GM23338 (cell line): ENCODE data around the gene LRRC8B.

ENCODE experiments used
- CREB1 ChIP-seq: fragments of 250-450 bp; sonication (Bioruptor Pico); IDR thresholded peaks from 2 replicates; pipeline ENCODE4 v1.5.0; 2020; ENCODE audit warnings: low read depth, mild to moderate bottlenecking, moderate library complexity
- EZH2 ChIP-seq: fragments of 200-600 bp; sonication (generic); IDR thresholded peaks from one replicate; pipeline ENCODE4 v1.8.0; 2017; ENCODE audit warnings: antibody characterized with exemption, mild to moderate bottlenecking, low read depth; ENCODE audit not compliant: unreplicated experiment
- EZH2phosphoT487 ChIP-seq: fragments of 200-600 bp; sonication (generic); IDR thresholded peaks from one replicate; pipeline ENCODE4 v1.8.1; 2018; ENCODE audit warnings: antibody characterized with exemption; ENCODE audit not compliant: unreplicated experiment
- POLR2AphosphoS5 ChIP-seq: IDR thresholded peaks from 2 replicates; pipeline ENCODE4 v1.6.1; 2016; ENCODE audit warnings: antibody characterized with exemption, low read depth
- STAT1 ChIP-seq: IDR thresholded peaks from one replicate; pipeline ENCODE4 v1.6.1; 2016; ENCODE audit warnings: antibody characterized with exemption; ENCODE audit not compliant: unreplicated experiment
- TF ChIP-seq, protein P1 (sequence below), 2 experiments: fragments of 200-600 bp in 1 of 2; sonication (generic) in 1 of 2; conservative IDR thresholded peaks; 2 replicates each; pipeline versions ENCODE4 v1.5.1 to v1.6.1; 2016 to 2017; ENCODE audit warnings: antibody characterized with exemption in 2 of 2, low read depth in 2 of 2, mild to moderate bottlenecking in 2 of 2, moderate library complexity in 1 of 2
- TF ChIP-seq, protein P2 (sequence below): IDR thresholded peaks from one replicate; pipeline ENCODE4 v1.6.1; 2018; ENCODE audit warnings: antibody characterized with exemption; ENCODE audit not compliant: unreplicated experiment
- TF ChIP-seq, protein P3 (sequence below): IDR thresholded peaks from 2 replicates; pipeline ENCODE4 v1.6.1; 2016; ENCODE audit warnings: antibody characterized with exemption

DNA sequence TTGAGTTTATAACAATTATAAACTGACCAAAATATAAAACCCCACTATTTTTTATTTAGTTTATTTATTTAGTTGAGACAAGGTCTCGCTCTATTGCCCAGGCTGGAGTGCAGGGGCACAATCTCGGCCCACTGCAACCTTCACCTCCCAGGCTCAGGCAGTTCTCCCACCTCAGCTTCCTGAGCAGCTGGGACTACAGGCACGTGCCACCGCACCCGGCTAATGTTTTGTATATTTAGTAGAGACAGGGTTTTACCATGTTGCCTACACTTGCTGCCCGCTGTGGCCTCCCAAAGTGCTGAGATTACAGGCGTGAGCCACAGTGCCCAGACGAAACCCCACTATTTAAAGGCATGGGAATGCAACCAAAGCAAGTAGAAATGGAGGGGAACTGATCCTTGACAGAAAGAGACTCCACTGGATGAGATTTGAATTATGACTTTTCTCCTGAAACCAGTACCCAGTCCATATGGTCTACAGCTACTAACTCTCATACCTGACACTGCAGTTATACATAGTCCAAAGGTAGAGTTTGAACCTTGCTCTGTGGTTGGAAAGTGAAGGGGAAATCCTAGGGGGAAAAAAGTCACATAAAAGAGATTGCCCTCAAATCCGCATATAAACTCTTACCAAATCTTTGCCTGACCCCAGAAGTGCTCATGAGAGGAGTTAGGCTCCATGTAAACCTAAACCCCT, 119.6 kb downstream of the LRRC8B start:
- TF ChIP-seq, protein P1, sequence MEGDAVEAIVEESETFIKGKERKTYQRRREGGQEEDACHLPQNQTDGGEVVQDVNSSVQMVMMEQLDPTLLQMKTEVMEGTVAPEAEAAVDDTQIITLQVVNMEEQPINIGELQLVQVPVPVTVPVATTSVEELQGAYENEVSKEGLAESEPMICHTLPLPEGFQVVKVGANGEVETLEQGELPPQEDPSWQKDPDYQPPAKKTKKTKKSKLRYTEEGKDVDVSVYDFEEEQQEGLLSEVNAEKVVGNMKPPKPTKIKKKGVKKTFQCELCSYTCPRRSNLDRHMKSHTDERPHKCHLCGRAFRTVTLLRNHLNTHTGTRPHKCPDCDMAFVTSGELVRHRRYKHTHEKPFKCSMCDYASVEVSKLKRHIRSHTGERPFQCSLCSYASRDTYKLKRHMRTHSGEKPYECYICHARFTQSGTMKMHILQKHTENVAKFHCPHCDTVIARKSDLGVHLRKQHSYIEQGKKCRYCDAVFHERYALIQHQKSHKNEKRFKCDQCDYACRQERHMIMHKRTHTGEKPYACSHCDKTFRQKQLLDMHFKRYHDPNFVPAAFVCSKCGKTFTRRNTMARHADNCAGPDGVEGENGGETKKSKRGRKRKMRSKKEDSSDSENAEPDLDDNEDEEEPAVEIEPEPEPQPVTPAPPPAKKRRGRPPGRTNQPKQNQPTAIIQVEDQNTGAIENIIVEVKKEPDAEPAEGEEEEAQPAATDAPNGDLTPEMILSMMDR (conservative IDR thresholded peaks at IDR 0.05; ENCODE audit: low read depth in 2 of 2): no peak
- TF ChIP-seq EZH2 (no peak), EZH2phosphoT487 (no peak), CREB1 (CRISPR knock-in tag) (no peak), POLR2AphosphoS5 (no peak), STAT1 (no peak)
- TF ChIP-seq, protein P2, sequence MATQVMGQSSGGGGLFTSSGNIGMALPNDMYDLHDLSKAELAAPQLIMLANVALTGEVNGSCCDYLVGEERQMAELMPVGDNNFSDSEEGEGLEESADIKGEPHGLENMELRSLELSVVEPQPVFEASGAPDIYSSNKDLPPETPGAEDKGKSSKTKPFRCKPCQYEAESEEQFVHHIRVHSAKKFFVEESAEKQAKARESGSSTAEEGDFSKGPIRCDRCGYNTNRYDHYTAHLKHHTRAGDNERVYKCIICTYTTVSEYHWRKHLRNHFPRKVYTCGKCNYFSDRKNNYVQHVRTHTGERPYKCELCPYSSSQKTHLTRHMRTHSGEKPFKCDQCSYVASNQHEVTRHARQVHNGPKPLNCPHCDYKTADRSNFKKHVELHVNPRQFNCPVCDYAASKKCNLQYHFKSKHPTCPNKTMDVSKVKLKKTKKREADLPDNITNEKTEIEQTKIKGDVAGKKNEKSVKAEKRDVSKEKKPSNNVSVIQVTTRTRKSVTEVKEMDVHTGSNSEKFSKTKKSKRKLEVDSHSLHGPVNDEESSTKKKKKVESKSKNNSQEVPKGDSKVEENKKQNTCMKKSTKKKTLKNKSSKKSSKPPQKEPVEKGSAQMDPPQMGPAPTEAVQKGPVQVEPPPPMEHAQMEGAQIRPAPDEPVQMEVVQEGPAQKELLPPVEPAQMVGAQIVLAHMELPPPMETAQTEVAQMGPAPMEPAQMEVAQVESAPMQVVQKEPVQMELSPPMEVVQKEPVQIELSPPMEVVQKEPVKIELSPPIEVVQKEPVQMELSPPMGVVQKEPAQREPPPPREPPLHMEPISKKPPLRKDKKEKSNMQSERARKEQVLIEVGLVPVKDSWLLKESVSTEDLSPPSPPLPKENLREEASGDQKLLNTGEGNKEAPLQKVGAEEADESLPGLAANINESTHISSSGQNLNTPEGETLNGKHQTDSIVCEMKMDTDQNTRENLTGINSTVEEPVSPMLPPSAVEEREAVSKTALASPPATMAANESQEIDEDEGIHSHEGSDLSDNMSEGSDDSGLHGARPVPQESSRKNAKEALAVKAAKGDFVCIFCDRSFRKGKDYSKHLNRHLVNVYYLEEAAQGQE: no peak
- TF ChIP-seq, protein P3, sequence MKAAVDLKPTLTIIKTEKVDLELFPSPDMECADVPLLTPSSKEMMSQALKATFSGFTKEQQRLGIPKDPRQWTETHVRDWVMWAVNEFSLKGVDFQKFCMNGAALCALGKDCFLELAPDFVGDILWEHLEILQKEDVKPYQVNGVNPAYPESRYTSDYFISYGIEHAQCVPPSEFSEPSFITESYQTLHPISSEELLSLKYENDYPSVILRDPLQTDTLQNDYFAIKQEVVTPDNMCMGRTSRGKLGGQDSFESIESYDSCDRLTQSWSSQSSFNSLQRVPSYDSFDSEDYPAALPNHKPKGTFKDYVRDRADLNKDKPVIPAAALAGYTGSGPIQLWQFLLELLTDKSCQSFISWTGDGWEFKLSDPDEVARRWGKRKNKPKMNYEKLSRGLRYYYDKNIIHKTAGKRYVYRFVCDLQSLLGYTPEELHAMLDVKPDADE: no peak
